Stomach (tissue), 9 donors: Measurements from ENCODE around the gene PYM1. TPM values are rescaled to one million over a fixed set of nuclear protein-coding genes. Genes with fewer than 3 reads are reported as not detected.

Experiments used
- DNase-seq, 2 donors: peaks; one replicate each; pipeline versions ENCODE4 v3.0.0 to v3.0.0-alpha.2; 2013 to 2019
- H3K27ac ChIP-seq, 5 donors: fragments of 200-600 bp in 4 of 5; sonication (generic) in 4 of 5; one replicate each; pipeline ENCODE4 v1.5.1; 2013 to 2019; ENCODE audit warnings: mild to moderate bottlenecking in 1 of 5, moderate library complexity in 1 of 5
- H3K27me3 ChIP-seq, 3 donors: fragments of 200-600 bp; sonication (generic); one replicate each; pipeline ENCODE4 v1.5.1; 2017 to 2019; ENCODE audit warnings: mixed run types in 1 of 3
- H3K36me3 ChIP-seq, 4 donors: fragments of 200-600 bp; sonication (generic); 1 replicate in 3 of 4; 2 replicates in 1 of 4; pipeline ENCODE4 v1.5.1; 2016 to 2019
- H3K4me1 ChIP-seq, 4 donors: fragments of 200-600 bp; sonication (generic); one replicate each; pipeline ENCODE4 v1.5.1; 2016 to 2019
- H3K4me3 ChIP-seq, 4 donors: fragments of 200-600 bp; sonication (generic) in 3 of 4; one replicate each; pipeline ENCODE4 v1.5.1; 2016 to 2019; ENCODE audit warnings: mild to moderate bottlenecking in 1 of 4
- H3K9me3 ChIP-seq, 4 donors: fragments of 200-600 bp; sonication (generic); one replicate each; pipeline ENCODE4 v1.5.1; 2016 to 2019
- CTCF ChIP-seq, 7 experiments: fragments of 450-650 bp in 4 of 7; fragments of 200-600 bp in 3 of 7; sonication (generic) in 3 of 7; IDR thresholded peaks; one replicate each; pipeline ENCODE4 v1.5.1; 2016 to 2019; ENCODE audit warnings: antibody characterized with exemption in 7 of 7, control low read depth in 2 of 7, mild to moderate bottlenecking in 1 of 7
- EP300 ChIP-seq: sonication (generic); formaldehyde crosslinking; IDR thresholded peaks from one replicate; pipeline ENCODE4 v1.6.1; 2017; ENCODE audit warnings: antibody characterized with exemption
- POLR2A ChIP-seq, 4 donors: fragments of 450-650 bp; IDR thresholded peaks; one replicate each; pipeline ENCODE4 v1.6.1; 2016; ENCODE audit warnings: antibody characterized with exemption in 4 of 4, control low read depth in 2 of 4, mild to moderate bottlenecking in 1 of 4, moderate library complexity in 1 of 4
- POLR2AphosphoS5 ChIP-seq, 3 donors: sonication (generic); formaldehyde crosslinking; IDR thresholded peaks; one replicate each; pipeline ENCODE4 v1.6.1; 2016; ENCODE audit warnings: antibody characterized with exemption in 3 of 3
- WGBS, 5 donors: extraction: QIAGEN DNeasy Blood & Tissue Kit in 3 of 5; methylation state at CpG; one replicate each; pipeline versions ENCODE4 v1.1.5 to v1.1.7; 2013 to 2018; 5-methylcytosine and 5-hydroxymethylcytosine counted together
- intact Hi-C: fragments of 100-400 bp; cut with DNase I; formaldehyde crosslinking; loops from one replicate; pipeline ENCODE4 v1.15.1; 2023; ENCODE audit warnings: low total_unique reads
- polyA plus RNA-seq, 3 donors: library from polyadenylated mRNA; stranded (reverse); fragments of 200-250 nt; gene quantifications; one replicate each; pipeline ENCODE4 v1.2.3, GENCODE V29; 2013
- total RNA-seq, 5 donors: library from RNA; depleted of rRNA; stranded (reverse); fragments of >200 nt; gene quantifications; one replicate each; pipeline versions ENCODE4 v1.1.0 to v1.2.3, GENCODE V29; 2014 to 2016
- donor health status: healthy with polysubstance abuse.
- donor health status: Bipolar disorder and iron deficiency.
- donor health status: healthy.

Gene PYM1
- total and polyA plus RNA-seq, 8 donors, result 1.2 to 59.4 (median 34.1) TPM

GRCh38 chr12:55972911-55973598 is 45.4 kb upstream of the PYM1 start:
- intact Hi-C loops, result no loop called here
- Histone ChIP-seq H3K27me3 (no peaks in the 10 kb centered on the region), H3K4me1 (peaks cover 34 to 64% (median 49%) of the 10 kb centered on the region in 4 donors), H3K27ac (peak overlapping the region; percentile 91 to 98 (median 95)), H3K4me3 (peak overlapping the region; percentile 48 to 64 (median 56)), H3K9me3 (no peaks in the 10 kb centered on the region), H3K36me3 (peaks cover 0 to 20% (median 20%) of the 10 kb centered on the region in 4 donors)
- WGBS, 5 donors, result 0 to 1% (median 1%) methylated on average over 18 of the region's 18 CpGs
- DNase-seq, result peak in 1 of 2 donors; percentile 78
- peak; percentile 50 to 92 (median 80) for TF ChIP-seq POLR2AphosphoS5 (IDR thresholded peaks at IDR 0.05)
- TF ChIP-seq EP300, result no peak
- TF ChIP-seq POLR2A (IDR thresholded peaks at IDR 0.05), result peak in 2 of 4 donors; percentile 39 to 69

- peak overlapping the region; percentile 91 to 98 (median 95) for H3K27ac ChIP-seq
- TF ChIP-seq EP300, result no peak
- no peak for TF ChIP-seq CTCF (IDR thresholded peaks at IDR 0.05)
- TF ChIP-seq POLR2A (IDR thresholded peaks at IDR 0.05), result no peak
- TF ChIP-seq POLR2AphosphoS5 (IDR thresholded peaks at IDR 0.05), result no peak
- H3K9me3 ChIP-seq, result no peaks in the 10 kb centered on the region
- H3K4me1 ChIP-seq, result peaks cover 35 to 64% (median 48%) of the 10 kb centered on the region in 4 donors
- no peak for DNase-seq
- no peaks in the 10 kb centered on the region for H3K27me3 ChIP-seq
- 16 to 32% (median 21%) methylated on average over 1 of the region's 1 CpG for WGBS, 5 donors
- peak overlapping the region; percentile 48 to 64 (median 56) for H3K4me3 ChIP-seq
- H3K36me3 ChIP-seq, result peaks cover 0 to 20% (median 19%) of the 10 kb centered on the region in 4 donors
- intact Hi-C loops, result no loop called here
Observed at GRCh38 chr12:55972456-55972855, 44.8 kb upstream of the PYM1 start.

GRCh38 chr12:55972042-55972441 is 44.3 kb upstream of the PYM1 start:
- no peaks in the 10 kb centered on the region for H3K9me3 ChIP-seq
- 40 to 53% (median 47%) methylated on average over 3 of the region's 3 CpGs for WGBS, 5 donors

GRCh38 chr12:55970775-55971174 is 43.1 kb upstream of the PYM1 start:
- WGBS, 5 donors, result 89 to 98% (median 92%) methylated on average over 7 of the region's 7 CpGs
- Histone ChIP-seq H3K27me3 (no peaks in the 10 kb centered on the region), H3K27ac (peak overlapping the region in 2 of 5 donors; percentile 96 to 98), H3K4me3 (no peak overlapping the region), H3K36me3 (peaks cover 0 to 17% (median 14%) of the 10 kb centered on the region in 4 donors), H3K4me1 (peaks cover 28 to 57% (median 42%) of the 10 kb centered on the region in 4 donors), H3K9me3 (no peaks in the 10 kb centered on the region)
- TF ChIP-seq CTCF (IDR thresholded peaks at IDR 0.05) (no peak), POLR2AphosphoS5 (IDR thresholded peaks at IDR 0.05) (no peak)
- DNase-seq, result no peak
- intact Hi-C loops, result no loop called here

More at GRCh38 chr12:55972042-55972441, 44.3 kb upstream of the PYM1 start:
- Histone ChIP-seq H3K27ac (peak overlapping the region in 4 of 5 donors; percentile 91 to 98 (median 96)), H3K4me1 (peaks cover 35 to 64% (median 48%) of the 10 kb centered on the region in 4 donors), H3K36me3 (peaks cover 0 to 20% (median 16%) of the 10 kb centered on the region in 4 donors), H3K4me3 (no peak overlapping the region), H3K27me3 (no peaks in the 10 kb centered on the region)
- TF ChIP-seq CTCF (IDR thresholded peaks at IDR 0.05), result no peak
- TF ChIP-seq EP300, result no peak
- no peak for TF ChIP-seq POLR2A (IDR thresholded peaks at IDR 0.05)
- no peak for TF ChIP-seq POLR2AphosphoS5 (IDR thresholded peaks at IDR 0.05)
- peak in 1 of 2 donors; percentile 48 for DNase-seq
- intact Hi-C loops, result no loop called here

- Histone ChIP-seq H3K9me3 (no peaks in the 10 kb centered on the region), H3K27ac (no peak overlapping the region), H3K27me3 (no peaks in the 10 kb centered on the region), H3K4me1 (peaks cover 21 to 47% (median 29%) of the 10 kb centered on the region in 4 donors), H3K4me3 (no peak overlapping the region), H3K36me3 (peaks cover 0 to 17% (median 14%) of the 10 kb centered on the region in 4 donors)
- 74 to 92% (median 86%) methylated on average over 4 of the region's 4 CpGs for WGBS, 5 donors
- intact Hi-C loops, result no loop called here
- DNase-seq, result no peak
- no peak for TF ChIP-seq POLR2AphosphoS5 (IDR thresholded peaks at IDR 0.05)
- no peak for TF ChIP-seq EP300
- no peak for TF ChIP-seq POLR2A (IDR thresholded peaks at IDR 0.05)
- TF ChIP-seq CTCF (IDR thresholded peaks at IDR 0.05), result no peak
Observed at GRCh38 chr12:55969356-55969755, 41.7 kb upstream of the PYM1 start.
